Measurements from ENCODE around the gene PIP4K2B.
A peak's percentile ranks its signal among the peaks of the same experiment; 100 is the strongest.

Gene PIP4K2B

DNA sequence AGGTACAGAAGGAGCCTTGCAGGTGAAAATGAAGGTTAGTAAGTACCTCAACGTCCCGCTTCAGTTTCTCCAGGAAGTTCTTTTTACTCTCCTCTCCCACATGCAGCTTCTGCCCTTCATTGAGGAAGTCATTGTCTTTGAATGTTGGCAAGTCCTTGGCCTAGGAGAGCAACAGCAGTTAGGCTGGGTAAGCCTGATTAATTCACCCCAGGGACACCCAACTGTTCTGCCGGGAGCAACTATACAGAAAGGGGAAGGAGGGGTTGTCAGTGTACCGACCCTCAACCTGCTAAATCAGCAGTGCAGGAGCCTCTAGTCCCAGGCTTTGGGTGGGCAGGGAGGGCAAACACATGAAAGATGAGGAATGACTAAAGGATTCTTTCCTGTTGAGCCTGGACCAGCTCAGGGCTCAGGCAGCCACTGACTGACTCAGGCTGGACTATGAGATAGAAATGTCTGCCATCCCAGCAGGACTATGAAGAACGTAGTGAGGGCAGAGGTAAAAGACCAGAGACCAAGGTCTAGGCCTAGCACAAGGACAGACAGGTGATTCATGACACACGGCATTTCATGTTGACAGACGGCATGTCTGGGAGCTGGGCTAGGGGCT lies 21.6 kb downstream of the PIP4K2B start:
- no peak for DNase-seq

DNA sequence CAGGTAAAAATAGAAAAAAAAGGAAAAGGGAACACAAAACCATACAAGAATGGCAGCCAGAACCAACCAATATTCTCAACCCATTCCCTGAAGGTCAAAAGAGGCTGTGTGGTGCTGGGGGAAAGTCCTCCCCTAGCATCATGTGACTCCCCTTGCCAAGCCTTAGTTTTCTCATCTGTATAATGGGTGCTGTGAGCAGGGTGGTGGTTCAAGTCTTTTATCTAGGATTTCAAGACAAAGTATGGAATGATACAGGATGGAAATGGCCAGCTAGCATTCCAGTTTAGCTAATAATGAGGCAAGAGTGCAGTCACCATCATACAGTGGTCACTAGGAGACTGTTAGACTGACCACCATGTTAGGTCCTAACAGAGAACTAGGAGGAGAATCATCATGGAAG lies 26.1 kb downstream of the PIP4K2B start:
- no peak for DNase-seq

DNA sequence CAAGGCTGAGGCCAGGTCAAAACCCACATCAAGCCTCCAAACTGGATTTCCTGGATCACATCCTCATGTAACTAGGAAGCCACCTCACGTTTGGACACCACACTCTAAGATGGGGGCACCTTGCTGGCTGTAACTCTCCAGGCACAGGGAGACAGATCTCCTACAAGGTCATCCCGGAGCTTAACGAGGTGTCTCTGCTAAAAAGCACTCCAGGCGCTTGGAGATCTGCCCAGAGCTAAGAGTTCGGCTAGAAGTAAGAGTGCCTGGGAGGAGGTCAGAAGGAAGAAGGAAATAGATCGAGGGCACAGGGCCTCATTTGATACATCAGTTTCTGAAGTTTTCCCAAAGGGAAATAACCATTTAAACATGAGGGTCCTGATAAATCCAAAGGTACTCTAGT lies 30.9 kb downstream of the PIP4K2B start:
- no peak for DNase-seq

DNA sequence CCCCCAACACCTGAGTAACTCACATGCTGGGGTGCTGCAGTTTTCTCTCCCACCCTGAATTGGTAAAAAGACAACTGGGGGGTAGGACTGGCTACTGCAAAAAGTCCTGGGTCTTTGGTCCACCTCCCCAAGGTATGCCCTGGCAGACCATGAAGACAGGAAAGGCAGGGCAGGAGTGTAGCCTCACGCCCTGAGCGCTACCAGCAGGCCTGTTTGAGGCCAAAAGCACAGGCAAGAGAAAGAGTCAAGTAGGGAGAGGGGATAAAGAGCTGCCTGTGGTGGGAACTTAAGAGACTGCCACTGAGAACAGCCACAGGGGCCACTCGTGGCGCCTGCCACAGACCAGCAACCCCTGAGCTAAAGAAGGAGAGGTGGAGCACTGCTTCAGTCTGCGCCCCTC lies 33.0 kb downstream of the PIP4K2B start:
- DNase-seq = no peak

DNA sequence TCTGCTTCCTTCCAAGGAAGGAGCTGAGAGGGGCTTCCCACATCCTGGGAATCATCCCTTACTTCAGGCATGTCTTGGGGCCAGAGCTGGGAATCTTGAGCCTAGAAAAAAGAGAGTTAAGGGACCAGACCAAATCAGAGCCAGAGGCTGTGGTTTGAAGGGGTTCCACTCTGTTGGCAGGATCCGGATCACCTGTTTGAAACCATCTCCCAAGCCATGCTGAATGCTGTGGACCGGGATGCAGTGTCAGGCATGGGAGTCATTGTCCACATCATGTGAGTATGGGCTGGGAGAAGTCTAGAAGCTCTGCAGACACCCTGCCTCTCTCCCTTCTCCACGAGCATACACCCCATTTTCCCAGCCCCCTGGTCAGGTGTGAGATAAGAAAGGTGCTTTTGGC lies 37.1 kb downstream of the PIP4K2B start:
- no peak for DNase-seq

DNA sequence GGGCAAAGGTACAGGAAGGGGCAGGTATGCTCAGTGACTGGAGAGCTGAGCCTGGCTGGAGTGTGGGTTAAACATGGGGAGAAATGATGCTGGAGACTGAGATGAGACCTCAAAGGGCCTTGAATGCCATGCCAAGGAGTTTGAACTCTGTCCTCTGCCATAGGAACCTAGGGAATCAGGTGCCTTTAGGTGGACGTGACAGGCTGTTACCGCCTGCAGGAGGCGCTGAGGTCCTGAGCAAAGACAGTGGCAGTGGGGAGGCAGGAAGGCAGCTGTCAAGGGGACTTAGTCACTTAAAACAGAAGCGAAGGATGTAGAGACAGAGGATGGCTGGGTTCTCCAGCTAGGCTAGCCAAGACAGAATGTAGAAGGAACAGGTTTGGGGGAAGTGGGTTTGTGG lies 37.7 kb downstream of the PIP4K2B start:
- DNase-seq = peak in 1 of 3 donors; percentile 47

DNA sequence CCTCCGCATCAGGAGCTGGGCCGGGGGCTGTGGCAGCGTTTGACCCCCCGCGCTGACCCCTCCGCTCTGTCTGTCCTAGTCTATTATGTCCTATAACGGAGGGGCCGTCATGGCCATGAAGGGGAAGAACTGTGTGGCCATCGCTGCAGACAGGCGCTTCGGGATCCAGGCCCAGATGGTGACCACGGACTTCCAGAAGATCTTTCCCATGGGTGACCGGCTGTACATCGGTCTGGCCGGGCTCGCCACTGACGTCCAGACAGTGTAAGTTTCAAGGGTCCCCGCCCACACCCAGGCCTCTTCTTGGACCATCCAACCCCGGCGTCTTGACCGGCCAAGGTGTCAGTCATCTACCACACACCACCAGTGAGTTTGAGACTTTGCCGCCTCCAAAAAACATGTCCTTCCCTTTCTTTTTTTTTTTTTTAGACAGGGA lies 46.3 kb downstream of the PIP4K2B start:
- no peak for DNase-seq

DNA sequence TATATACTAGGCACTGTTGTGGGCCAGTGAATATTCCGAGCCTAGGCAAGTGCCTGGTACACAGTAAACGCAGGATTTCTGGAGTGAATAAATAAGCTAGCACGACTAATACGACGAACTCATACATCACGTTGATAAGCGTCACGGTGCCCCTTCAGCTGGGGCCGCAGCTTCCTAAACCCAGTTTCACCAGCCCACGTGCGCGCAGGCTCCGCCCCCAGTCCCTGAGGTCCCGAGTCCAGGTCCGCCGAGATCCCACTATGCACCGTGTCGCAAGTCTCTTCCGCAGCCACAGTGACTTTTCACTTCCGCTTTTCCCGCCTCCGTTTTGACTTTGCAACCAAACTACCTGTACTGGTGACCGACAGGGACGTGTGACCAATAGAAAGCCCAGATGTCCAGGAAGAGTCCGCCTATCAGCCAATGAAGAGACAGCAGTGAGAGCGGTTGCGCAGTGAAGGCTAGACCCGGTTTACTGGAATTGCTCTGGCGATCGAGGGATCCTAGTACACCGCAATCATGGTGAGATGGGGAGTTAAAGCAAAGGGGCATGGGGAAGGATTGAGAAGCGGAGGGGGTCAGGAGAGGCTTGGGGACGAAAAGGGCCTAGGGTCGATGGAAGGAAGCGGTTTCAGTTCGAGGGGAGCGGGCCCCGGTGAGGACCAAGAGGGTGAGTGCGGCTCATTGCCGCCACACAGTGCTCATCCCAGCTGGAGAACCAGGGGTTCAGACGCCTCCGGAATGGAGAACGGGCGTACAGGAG lies 46.9 kb downstream of the PIP4K2B start, which contains the start of gene PSMB3:
TSS of gene PSMB3 (plus strand) at position 434 of the 763 bp plus-strand sequence. CDS start at position 520, 86 bp downstream.
- peak; percentile 99 to 100 (median 100) for DNase-seq

DNA sequence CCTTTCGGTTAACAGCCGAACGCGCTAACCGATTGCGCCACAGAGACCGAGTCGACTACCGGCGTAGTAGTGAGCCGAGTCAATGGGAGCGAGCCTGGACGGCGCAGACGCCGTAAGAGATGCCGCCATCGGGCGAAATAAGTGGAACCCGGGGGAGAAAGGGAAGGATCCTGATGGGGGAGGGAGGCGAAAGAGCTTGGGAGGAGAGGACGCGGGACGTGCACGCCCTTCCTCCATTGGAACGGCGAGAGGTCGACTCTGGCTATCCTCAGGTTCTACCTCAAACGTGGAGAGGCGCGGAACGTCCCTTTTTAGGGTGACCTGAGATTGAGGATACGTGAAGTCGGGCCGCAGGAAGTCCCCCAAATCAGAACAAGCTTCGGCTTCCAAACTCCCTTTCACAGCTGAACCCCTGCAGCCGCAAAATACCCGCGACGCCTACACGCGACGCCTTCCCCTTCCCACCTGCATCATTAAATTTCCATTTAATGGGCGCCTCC lies 47.5 kb downstream of the PIP4K2B start:
- peak; percentile 85 to 91 (median 86) for DNase-seq

DNA sequence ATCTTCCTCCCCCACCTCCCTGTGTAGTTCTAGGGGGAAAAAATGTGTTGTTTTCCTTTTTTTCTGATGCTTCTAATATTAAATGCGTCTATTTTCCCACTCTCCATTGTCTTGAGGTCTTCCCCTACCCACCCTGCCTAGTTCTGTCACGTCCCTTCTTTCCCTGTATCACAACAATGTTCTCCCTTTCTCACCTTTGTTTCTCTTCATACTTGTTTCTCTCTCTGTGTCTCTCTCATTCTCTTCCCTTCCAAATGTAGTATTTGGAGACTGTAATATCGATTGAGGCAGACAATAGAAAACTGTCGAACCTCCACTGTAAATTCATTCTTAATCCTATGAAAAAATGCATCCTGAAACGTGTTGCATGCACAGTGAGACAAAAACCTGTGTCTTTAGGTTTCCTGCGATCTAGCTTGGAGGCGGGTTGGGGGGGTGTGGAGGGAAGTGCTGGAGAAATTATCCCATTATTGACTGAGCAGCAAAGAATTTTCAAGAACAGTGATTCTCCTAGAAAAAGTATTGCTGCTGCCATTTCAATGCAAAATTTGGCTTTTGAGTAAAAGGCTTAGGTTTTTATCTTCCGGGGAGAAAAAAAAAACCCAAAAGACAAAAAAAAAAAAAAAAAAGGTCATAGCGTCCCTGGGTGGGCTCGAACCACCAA lies 48.1 kb downstream of the PIP4K2B start:
- DNase-seq = no peak

DNA sequence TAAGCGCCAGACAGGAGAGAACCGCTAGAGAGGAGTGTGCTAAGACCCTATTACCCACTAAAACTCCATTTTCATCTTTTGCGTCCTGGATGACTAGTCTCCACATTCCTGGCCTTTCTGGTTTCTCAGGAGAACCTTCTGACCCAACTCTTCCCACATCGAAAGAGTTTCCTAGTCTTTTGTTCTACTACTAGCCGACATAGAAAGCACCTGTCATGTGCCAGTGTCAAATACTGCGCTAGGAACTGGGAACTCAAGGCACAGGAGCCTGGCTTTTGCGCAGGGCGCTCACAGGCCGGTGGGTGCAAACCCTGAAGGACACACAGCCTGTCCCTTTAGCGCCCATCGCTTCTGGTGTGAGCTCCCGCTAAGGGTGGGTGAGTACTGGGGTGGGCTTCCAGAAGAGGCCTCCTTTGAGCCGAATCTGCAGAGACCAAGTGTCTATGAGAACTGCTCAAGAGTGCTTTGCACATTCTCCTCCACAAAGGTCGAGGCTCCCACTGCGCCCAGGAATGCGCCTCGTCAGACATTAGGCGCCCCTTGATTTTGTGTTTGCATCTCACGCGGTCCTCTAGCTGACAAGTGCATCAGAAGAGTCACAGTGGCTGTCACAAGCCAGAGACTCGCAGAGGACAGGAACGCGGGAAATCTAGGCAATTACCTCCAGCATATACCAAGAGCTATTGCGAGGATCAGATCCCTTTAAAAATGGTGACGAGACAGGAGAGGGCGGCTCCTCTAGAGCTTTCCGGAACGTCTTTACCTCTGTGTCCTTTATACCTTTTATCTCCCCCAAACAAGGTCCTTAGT lies 48.8 kb downstream of the PIP4K2B start:
- DNase-seq = no peak

DNA sequence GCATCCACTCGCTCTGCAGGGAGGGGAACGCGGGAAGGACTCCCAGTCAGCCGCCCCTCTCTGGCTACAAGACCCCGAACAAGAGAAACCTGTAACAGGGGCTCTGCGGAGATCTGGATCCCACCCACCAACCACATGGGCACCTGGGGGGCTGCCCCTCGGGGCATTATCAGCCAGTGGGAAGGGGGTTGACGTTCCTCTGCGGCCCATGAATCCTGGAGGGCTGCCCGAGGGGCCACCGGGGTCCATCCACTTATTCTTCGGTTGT lies 49.4 kb downstream of the PIP4K2B start:
- DNase-seq = no peak

DNA sequence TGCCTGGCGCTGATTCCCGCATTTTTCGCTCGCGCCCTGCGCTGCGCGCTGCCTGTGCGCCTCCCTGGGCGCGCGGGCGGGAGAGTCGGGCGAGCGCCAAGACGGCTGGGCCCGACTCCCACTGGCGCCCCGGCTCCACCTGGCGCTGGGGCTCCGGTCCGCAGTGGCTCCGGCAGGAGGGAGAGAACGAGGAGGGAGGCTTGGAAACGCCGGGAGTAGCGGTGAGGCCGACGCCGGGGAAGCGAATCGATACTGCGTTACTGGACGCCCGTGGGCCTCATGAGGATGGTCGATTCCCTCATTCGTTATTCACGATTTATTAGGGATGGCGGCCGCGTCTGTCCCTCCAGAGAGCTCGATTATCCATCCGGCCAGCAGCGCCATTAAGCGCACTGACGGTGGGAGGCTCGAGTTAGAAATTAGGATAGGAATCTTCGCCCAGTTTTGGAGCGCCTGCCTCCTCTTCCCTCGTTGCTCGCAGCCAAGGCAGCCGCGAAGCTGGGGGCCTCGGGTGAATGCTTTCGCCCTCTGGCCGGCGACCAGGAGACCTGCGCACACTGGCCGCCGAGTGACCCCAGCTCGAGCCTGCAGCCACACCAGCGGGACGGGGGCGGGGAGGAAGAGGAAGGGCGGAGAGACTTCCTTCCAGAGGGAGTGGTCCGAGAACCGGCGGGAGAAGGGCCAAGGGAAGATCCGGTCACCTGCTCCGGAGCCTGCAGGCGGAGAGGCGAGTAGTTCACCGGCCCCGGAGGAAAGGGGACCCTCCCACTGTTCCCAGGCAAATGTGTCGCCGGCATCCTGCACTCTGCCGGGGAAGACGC lies 49.9 kb downstream of the PIP4K2B start:
- peak; percentile 53 to 74 (median 59) for DNase-seq

DNA sequence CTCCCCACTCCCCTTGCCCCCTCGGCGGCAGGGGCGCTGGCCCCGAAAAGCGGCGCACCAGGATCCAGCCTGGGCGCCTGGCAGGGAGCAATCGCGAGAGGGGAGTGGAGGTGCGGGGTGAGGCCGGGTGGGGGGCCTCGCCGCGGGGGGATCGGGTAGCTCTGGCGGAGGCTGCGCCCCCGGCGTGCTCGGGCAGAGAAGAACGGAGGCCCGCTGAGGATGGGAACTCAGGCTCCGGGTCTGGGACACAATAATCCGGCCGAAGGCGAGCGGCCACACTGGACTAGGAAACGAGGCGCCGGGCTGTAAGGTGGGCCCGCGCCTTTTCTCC lies 50.5 kb downstream of the PIP4K2B start:
- DNase-seq = no peak

DNA sequence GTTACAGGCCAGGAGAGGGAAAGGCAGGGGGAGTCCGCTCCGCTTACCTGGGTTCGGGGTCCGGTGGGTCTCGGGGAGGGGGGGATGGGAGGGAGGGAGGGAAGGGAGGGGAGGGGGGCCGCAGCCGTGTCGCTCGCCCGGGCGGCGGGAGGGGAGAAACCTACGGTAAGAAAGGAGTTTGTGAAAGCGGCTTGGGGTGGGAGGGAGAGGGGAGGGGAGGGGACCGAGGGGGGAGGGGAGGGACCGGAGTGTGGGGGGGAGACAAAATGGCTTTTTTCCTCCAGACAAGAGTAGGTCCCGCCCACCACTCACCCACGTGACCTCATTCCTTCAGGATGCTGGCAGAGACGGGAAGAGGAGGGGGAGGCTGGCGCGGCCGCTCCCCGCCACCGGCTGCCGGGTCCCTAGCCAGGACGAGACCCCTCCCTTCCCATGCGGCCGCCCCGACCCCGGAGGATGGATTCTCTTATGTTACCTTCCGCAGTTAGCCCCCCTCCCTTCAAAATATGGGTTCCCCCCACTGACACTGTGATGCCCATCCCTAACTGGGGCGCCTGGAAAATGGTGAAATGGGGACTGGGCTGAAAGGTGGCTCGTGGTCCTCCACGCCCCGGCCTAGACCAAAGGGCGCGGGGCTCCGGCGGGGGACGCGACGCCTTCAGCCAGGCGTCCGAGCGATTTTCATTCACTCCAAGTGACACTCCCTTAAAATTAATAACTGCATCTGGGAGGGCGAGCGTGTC lies 51.0 kb downstream of the PIP4K2B start, which contains the start of gene PCGF2:
TSS of gene PCGF2 (minus strand) at position 188 of the 743 bp plus-strand sequence. CDS start 7,934 bp downstream, outside the sequence.
- peak in 1 of 3 donors; percentile 34 for DNase-seq

DNA sequence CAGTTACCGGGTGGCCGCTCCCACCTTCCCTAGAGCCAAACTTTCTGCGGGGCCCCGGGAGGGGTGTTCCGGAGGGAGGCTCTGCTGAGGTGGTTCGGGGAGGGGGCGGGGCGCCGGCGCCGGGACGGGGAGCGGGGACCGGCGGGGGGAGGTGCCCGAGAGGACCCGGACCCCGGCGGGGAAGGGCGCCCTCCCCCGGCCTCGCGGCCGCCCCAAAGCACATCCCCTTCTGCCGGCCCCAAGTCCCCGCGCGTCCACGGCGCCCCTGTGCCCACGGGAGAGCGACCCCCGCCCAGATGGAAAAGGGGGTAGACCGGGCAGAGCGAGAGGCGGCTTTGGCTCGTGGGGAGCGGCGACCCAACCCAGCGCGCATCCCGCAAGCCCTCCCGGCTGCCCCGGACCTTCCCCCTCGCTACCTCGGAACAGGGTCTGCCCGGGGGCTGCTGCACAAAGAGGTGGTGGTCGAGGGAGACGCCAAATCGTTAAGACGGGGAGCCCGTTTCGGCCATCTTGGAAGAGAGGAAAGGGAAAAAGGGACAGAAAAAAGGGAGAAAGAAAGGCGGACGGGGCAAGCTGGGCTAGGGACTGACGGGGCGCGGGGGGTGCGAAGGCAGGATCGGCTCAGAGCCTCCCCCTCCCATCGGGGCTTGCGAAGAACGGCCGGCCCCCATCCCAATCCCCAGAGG lies 51.8 kb downstream of the PIP4K2B start:
- DNase-seq = no peak

DNA sequence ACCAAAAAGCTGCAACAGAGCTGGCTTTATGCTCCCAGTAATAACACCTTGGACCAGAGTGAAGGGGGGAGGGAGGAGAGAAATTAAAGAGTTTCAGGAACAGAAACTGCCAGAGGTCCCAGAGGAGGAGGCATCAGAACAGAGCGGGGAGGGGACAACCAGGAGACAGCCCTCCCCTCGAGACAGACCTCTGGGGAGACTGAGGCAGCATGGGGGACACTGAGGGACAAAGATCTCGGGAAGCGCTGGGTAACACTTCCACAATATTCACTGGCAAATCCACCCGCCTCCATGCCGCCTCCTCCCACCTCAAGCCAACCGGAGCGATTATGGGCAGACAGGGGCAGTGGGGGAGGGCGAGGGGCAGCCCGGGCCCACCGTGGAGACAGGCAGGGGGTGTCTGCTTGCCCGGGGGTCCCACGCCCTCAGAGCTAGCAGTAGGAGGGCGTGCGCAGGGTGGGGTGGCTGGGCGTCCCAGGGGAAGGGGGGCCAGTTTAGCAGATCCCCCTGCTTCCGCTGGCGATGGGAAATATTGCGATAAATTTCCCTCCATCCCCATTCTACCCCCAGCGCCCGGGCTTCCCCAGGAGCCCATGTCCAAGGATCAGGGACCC lies 52.4 kb downstream of the PIP4K2B start:
- DNase-seq = peak in 1 of 3 donors; percentile 33

DNA sequence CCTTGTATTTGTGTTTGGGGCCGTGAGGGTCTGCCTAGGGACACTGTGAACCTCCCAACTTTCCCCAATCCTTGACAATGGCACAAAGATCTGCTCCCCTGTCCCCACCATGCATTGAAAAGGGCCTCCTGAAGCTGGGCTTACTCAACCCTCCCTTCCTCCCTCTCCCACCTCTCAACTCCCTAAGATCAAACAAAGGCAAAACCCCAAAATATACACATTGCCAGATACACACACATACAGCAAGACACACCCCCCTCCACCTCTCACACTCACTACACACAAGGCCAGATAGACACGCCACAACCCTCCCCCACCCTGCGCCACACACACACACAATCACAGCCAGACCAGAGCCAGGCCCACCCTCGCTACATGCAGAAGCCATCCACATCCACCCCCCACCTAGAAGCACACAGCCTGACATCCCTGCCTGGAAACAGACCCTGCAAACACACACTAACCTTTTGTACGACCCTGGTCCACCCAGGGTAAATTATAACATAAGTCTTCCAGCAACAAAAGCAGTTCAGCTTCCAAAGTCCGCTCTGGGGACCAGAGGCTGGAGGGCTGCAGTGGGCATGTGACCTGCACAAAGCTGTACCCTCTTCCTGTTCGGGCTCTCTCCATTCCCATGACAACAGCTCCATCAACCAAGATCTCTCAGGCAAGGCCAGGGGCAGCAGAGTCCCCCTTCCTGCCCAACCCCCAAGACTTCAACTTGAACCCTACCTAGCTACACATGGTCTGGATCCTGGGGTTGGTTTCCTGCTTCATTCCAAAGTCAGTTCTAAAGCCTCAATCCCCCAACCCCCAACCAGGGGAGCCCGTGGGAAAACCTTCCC lies 53.1 kb downstream of the PIP4K2B start:
- no peak for DNase-seq

DNA sequence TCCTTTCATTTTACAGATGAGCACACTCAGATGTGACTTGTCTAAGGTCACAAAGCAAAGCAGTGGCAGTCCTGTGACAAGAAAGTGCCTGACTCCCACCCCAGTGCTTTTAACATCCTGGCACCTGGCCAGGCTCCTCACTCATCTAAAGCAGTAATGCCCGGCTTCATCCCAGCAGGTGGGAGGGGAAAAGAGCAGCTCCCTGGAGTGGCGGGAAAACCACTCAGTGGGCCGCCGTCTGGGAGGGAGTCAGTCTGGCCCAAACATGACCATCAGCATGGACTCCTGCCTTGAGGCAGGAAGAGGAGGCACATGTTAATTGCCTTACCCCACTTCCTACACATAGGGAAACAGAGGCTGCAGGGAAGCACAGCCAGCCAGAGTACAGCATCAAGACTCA lies 53.8 kb downstream of the PIP4K2B start:
- no peak for DNase-seq
